GM23338 (cell line): ENCODE results near the gene DNAI7.

Experiments
- CREB1 ChIP-seq: fragments of 250-450 bp; sonication (Bioruptor Pico); IDR thresholded peaks from 2 replicates; pipeline ENCODE4 v1.5.0; 2020; ENCODE audit warnings: low read depth, mild to moderate bottlenecking, moderate library complexity
- EZH2 ChIP-seq: fragments of 200-600 bp; sonication (generic); IDR thresholded peaks from one replicate; pipeline ENCODE4 v1.8.0; 2017; ENCODE audit warnings: antibody characterized with exemption, mild to moderate bottlenecking, low read depth; ENCODE audit not compliant: unreplicated experiment
- EZH2phosphoT487 ChIP-seq: fragments of 200-600 bp; sonication (generic); IDR thresholded peaks from one replicate; pipeline ENCODE4 v1.8.1; 2018; ENCODE audit warnings: antibody characterized with exemption; ENCODE audit not compliant: unreplicated experiment
- JUNB ChIP-seq: IDR thresholded peaks from one replicate; pipeline ENCODE4 v1.6.1; 2016; ENCODE audit warnings: antibody characterized with exemption; ENCODE audit not compliant: unreplicated experiment
- POLR2AphosphoS5 ChIP-seq: IDR thresholded peaks from 2 replicates; pipeline ENCODE4 v1.6.1; 2016; ENCODE audit warnings: antibody characterized with exemption, low read depth
- TF ChIP-seq, protein P1 (sequence below), 2 experiments: fragments of 200-600 bp in 1 of 2; sonication (generic) in 1 of 2; conservative IDR thresholded peaks; 2 replicates each; pipeline versions ENCODE4 v1.5.1 to v1.6.1; 2016 to 2017; ENCODE audit warnings: antibody characterized with exemption in 2 of 2, low read depth in 2 of 2, mild to moderate bottlenecking in 2 of 2, moderate library complexity in 1 of 2
- TF ChIP-seq, protein P2 (sequence below): IDR thresholded peaks from one replicate; pipeline ENCODE4 v1.6.1; 2018; ENCODE audit warnings: antibody characterized with exemption; ENCODE audit not compliant: unreplicated experiment

DNA sequence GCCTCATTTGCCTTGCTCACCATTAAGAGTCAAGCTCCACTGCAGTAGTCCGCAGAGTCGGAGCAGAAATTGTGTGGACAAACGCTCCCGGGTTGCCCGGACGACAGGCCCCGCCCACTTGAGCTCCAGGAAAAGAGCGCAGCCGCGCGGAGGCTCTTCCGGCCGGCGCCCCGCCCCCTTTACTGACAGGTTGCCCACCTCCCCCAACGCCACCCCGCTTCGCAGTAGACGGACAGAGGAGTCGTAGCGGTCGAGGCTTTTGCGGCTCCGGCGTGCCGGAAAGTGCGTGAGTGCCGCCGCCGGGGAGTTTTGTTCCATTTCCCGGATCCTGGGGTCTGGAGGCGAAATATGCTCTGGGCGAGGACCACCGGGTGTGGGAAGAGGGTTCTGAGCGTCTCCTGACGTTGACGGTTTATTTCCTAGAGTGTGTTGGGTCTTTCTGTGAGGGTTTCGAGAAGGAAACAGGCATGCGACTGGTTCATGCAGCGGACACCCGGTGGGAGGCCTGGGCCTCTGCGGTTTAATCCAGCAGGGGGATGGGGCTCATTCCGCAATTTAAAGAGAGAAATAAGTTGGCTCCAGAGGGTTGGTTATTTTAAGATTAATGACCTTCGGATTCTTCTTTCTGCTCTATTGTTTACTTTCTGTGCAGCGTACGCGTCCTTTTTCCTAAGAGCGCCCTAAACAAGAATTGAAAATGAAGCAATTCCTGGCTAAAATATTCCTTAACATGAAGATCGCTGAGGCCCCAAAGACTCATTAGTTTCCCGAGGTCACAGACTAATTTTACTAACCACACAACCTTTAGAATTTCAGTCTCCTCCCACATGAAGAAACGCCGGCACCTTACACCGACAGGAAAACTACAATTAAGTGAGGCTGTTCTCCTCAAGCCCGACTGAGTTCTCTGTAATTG is at the start of gene DNAI7, which contains the start of gene ETFRF1:
- TF ChIP-seq, protein P1, sequence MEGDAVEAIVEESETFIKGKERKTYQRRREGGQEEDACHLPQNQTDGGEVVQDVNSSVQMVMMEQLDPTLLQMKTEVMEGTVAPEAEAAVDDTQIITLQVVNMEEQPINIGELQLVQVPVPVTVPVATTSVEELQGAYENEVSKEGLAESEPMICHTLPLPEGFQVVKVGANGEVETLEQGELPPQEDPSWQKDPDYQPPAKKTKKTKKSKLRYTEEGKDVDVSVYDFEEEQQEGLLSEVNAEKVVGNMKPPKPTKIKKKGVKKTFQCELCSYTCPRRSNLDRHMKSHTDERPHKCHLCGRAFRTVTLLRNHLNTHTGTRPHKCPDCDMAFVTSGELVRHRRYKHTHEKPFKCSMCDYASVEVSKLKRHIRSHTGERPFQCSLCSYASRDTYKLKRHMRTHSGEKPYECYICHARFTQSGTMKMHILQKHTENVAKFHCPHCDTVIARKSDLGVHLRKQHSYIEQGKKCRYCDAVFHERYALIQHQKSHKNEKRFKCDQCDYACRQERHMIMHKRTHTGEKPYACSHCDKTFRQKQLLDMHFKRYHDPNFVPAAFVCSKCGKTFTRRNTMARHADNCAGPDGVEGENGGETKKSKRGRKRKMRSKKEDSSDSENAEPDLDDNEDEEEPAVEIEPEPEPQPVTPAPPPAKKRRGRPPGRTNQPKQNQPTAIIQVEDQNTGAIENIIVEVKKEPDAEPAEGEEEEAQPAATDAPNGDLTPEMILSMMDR (conservative IDR thresholded peaks at IDR 0.05; ENCODE audit: low read depth in 2 of 2) = peak in 1 of 2 experiments; percentile 21; a peak in 1 of 4 replicates
- TF ChIP-seq, protein P2, sequence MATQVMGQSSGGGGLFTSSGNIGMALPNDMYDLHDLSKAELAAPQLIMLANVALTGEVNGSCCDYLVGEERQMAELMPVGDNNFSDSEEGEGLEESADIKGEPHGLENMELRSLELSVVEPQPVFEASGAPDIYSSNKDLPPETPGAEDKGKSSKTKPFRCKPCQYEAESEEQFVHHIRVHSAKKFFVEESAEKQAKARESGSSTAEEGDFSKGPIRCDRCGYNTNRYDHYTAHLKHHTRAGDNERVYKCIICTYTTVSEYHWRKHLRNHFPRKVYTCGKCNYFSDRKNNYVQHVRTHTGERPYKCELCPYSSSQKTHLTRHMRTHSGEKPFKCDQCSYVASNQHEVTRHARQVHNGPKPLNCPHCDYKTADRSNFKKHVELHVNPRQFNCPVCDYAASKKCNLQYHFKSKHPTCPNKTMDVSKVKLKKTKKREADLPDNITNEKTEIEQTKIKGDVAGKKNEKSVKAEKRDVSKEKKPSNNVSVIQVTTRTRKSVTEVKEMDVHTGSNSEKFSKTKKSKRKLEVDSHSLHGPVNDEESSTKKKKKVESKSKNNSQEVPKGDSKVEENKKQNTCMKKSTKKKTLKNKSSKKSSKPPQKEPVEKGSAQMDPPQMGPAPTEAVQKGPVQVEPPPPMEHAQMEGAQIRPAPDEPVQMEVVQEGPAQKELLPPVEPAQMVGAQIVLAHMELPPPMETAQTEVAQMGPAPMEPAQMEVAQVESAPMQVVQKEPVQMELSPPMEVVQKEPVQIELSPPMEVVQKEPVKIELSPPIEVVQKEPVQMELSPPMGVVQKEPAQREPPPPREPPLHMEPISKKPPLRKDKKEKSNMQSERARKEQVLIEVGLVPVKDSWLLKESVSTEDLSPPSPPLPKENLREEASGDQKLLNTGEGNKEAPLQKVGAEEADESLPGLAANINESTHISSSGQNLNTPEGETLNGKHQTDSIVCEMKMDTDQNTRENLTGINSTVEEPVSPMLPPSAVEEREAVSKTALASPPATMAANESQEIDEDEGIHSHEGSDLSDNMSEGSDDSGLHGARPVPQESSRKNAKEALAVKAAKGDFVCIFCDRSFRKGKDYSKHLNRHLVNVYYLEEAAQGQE = no peak
- TF ChIP-seq JUNB (no peak), EZH2 (no peak), CREB1 (CRISPR knock-in tag) (peak; percentile 51), POLR2AphosphoS5 (peak; percentile 83), EZH2phosphoT487 (no peak)
